ENCODE results near the gene OR51B5. TPM values are rescaled to one million over a fixed set of nuclear protein-coding genes. Genes with fewer than 3 reads are reported as not detected.
"Not testable (repeated sequence)": the region's sequence is repeated elsewhere in the genome, so short reads cannot be mapped to it uniquely, and the experiment has no call there.

Gene OR51B5
- not detected for total RNA-seq
- long read RNA-seq, result 0 reads

- DNase-seq (ENCODE audit: low spot score), result no peak
Observed at GRCh38 chr11:5343474-5344335, at the start of gene OR51B5. TSS of gene OR51B5 (minus strand) at chr11:5343524. CDS start at chr11:5343524, 0 bp downstream.

GRCh38 chr11:5390210-5390609 is 46.9 kb upstream of the OR51B5 start:
- no peak for DNase-seq (ENCODE audit: low spot score)

- no peak for DNase-seq (ENCODE audit: low spot score)
Observed at GRCh38 chr11:5384335-5384734, 41.0 kb upstream of the OR51B5 start.

GRCh38 chr11:5383576-5383975 is 40.3 kb upstream of the OR51B5 start, which contains the start of gene OR51M1:
TSS of gene OR51M1 (plus strand) at chr11:5383812. CDS start at chr11:5389399, 5,587 bp downstream.
- no peak for DNase-seq (ENCODE audit: low spot score)

- DNase-seq (ENCODE audit: low spot score), result no peak
Observed at GRCh38 chr11:5380740-5381342, 37.5 kb upstream of the OR51B5 start.

- DNase-seq (ENCODE audit: low spot score), result no peak
Observed at GRCh38 chr11:5369789-5370188, 26.5 kb upstream of the OR51B5 start.

- no peak for DNase-seq (ENCODE audit: low spot score)
Observed at GRCh38 chr11:5368502-5369043, 25.2 kb upstream of the OR51B5 start.

GRCh38 chr11:5367448-5368074 is 24.2 kb upstream of the OR51B5 start:
- no peak for DNase-seq (ENCODE audit: low spot score)

- no peak for DNase-seq (ENCODE audit: low spot score)
Observed at GRCh38 chr11:5366856-5367255, 23.5 kb upstream of the OR51B5 start.

GRCh38 chr11:5366365-5366764 is 23.0 kb upstream of the OR51B5 start:
- not testable (repeated sequence) for DNase-seq (ENCODE audit: low spot score)

- no peak for DNase-seq (ENCODE audit: low spot score)
Observed at GRCh38 chr11:5364214-5364613, 20.9 kb upstream of the OR51B5 start.

- no peak for DNase-seq (ENCODE audit: low spot score)
Observed at GRCh38 chr11:5363679-5364078, 20.4 kb upstream of the OR51B5 start.

GRCh38 chr11:5362017-5362625 is 18.8 kb upstream of the OR51B5 start:
- DNase-seq (ENCODE audit: low spot score), result no peak

GRCh38 chr11:5356031-5356430 is 12.7 kb upstream of the OR51B5 start:
- DNase-seq (ENCODE audit: low spot score), result not testable (repeated sequence)

- no peak for DNase-seq (ENCODE audit: low spot score)
Observed at GRCh38 chr11:5351208-5351607, 7.9 kb upstream of the OR51B5 start, which contains the start of gene OR51B6. TSS of gene OR51B6 (plus strand) at chr11:5351508. CDS start at chr11:5351508, 0 bp downstream.

- DNase-seq (ENCODE audit: low spot score), result no peak
Observed at GRCh38 chr11:5349550-5349949, 6.2 kb upstream of the OR51B5 start.

- no peak for DNase-seq (ENCODE audit: low spot score)
Observed at GRCh38 chr11:5348551-5349194, 5.3 kb upstream of the OR51B5 start.

GRCh38 chr11:5345831-5346230 is 2.5 kb upstream of the OR51B5 start:
- no peak for DNase-seq (ENCODE audit: low spot score)

- no peak for DNase-seq (ENCODE audit: low spot score)
Observed at GRCh38 chr11:5339771-5340322, 3.5 kb downstream of the OR51B5 start.

GRCh38 chr11:5337253-5337652 is 6.1 kb downstream of the OR51B5 start:
- not testable (repeated sequence) for DNase-seq (ENCODE audit: low spot score)

All from mesenteric fat pad (tissue), 1 donor.